Measurements from ENCODE around the gene AGBL4. TPM values are rescaled to one million over a fixed set of nuclear protein-coding genes. Genes with fewer than 3 reads are reported as not detected.
"Not testable (repeated sequence)": the region's sequence is repeated elsewhere in the genome, so short reads cannot be mapped to it uniquely, and the experiment has no call there.

Gene AGBL4
- total RNA-seq, 1 donor from 2014 or later: not detected

DNA sequence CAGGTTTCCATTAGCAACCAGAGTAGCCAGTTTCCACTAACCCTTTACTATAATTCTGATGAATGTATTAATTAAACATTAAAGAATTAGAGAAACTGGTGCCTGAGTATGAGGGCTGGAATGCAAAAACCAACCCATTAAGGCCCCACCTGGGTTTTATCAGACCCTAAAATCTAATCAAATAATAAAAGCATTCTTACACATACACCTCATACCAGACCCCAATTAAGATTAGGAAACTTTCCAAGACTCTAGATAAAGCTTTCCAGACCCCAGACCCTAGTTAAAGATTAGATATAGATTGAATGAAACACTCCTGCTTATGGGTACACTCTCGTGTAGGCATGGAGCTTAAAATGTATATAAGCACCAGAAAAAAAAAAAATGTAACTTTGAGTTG lies 665.7 kb downstream of the AGBL4 start:
- Mint-ChIP-seq H3K4me3 (no peak overlapping the region), H3K27me3 (ENCODE audit: insufficient read depth) (no peaks in the 10 kb centered on the region), H3K9me3 (no peaks in the 10 kb centered on the region), H3K27ac (no peak overlapping the region), H3K36me3 (ENCODE audit: low read depth) (no peaks in the 10 kb centered on the region), H3K4me1 (ENCODE audit: low read depth) (no peaks in the 10 kb centered on the region)
- no peak for DNase-seq (ENCODE audit: low spot score)
- intact Hi-C loops (cut with micrococcal nuclease): no loop called here

DNA sequence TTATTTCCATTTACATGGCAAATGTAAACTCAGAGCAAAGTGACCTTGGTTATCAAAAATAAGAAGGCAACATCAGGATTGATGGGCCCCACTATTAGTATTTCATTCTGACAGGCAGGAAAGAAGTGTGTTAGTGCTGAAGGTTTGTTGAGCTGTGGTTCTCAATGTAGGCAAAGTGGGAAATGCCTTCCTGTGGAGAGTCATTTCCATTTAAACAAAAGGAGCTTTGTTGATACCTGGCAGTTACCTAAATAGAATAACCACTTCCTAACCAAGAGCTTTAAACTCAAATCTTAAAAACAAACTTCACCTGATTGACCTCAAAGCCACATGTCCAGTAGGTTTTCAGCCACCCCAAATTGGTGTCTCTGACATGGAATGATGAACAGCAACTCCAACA lies 667.2 kb downstream of the AGBL4 start:
- Mint-ChIP-seq H3K9me3 (peaks cover 3% of the 10 kb centered on the region), H3K36me3 (ENCODE audit: low read depth) (no peaks in the 10 kb centered on the region), H3K4me1 (ENCODE audit: low read depth) (no peaks in the 10 kb centered on the region), H3K4me3 (no peak overlapping the region), H3K27ac (no peak overlapping the region), H3K27me3 (ENCODE audit: insufficient read depth) (no peaks in the 10 kb centered on the region)
- no peak for DNase-seq (ENCODE audit: low spot score)
- intact Hi-C loops (cut with micrococcal nuclease): no loop called here

DNA sequence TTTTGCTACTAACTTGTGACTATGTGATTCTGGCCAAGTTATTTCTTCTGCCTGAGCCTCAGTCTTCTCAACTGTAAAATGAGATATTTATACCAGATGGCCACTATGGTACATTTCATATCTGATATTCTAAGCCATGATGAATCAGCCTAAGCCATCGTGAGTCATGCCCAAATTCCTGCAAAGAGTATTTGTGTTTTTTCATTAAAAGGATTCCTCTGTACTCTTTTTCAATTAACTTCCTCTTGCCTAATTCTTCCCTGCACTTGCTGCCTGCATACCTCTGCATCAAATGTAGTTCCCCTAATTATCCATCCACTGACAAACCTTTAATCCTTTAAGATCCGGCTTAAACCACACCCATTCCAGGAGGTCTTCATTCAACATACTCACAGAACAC lies 672.0 kb downstream of the AGBL4 start:
- intact Hi-C loops (cut with micrococcal nuclease): no loop called here
- no peaks in the 10 kb centered on the region for H3K4me1 Mint-ChIP-seq (ENCODE audit: low read depth)

DNA sequence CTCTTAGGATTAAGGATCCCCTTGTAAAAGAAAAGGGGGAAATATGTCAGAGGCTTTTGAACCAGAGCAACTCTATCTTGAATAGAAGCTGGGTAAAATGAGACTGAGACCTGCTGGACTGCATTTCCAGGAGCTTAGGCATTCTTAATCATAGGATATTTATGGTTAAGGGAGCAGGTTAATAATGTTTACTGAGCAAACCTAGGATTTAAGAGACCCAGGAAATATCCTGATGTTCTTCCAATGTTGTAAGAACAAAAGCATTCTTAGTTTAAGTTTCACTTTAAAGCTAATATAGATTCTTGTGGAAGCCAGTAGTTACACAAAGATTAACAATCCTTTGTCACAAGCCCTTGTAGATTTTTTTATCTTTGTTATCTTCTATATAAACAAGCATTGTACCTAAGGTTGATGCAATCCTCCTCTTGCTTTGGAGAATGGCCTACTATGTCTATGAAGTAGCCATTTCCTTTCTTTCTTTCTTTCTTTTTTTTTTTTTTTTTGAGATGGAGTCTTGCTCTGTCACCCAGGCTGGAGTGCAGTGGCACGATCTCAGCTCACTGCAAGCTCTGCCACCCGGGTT lies 676.9 kb downstream of the AGBL4 start:
- Mint-ChIP-seq H3K36me3 (ENCODE audit: low read depth) (no peaks in the 10 kb centered on the region), H3K27me3 (ENCODE audit: insufficient read depth) (no peaks in the 10 kb centered on the region), H3K4me1 (ENCODE audit: low read depth) (no peaks in the 10 kb centered on the region), H3K9me3 (peaks cover 2% of the 10 kb centered on the region), H3K27ac (no peak overlapping the region), H3K4me3 (no peak overlapping the region)
- intact Hi-C loops (cut with micrococcal nuclease): no loop called here
- no peak for DNase-seq (ENCODE audit: low spot score)

More for the DNA sequence above, 672.0 kb downstream of the AGBL4 start:
- no peak for DNase-seq (ENCODE audit: low spot score)
- Mint-ChIP-seq H3K4me3 (no peak overlapping the region), H3K27ac (no peak overlapping the region), H3K36me3 (ENCODE audit: low read depth) (no peaks in the 10 kb centered on the region), H3K27me3 (ENCODE audit: insufficient read depth) (no peaks in the 10 kb centered on the region), H3K9me3 (peaks cover 3% of the 10 kb centered on the region)

DNA sequence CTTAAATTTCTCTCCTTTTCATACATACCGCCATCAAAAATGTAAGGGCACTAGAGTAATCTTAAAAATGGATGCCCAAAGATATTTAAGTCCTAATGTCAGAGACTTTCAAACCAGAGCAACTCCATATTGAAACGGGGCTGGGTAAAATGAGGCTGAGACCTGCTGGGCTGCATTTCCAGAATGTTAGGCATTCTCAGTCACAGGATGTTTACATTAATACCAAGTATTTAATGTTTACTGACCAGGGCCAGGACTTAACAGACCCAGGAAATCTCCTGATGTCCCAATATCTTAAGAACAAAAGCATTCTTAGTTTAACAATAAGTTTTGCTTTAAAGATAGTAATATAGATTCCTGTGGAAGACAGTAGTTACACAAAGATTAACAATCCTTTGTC lies 683.2 kb downstream of the AGBL4 start:
- Mint-ChIP-seq H3K9me3 (no peaks in the 10 kb centered on the region), H3K4me1 (ENCODE audit: low read depth) (no peaks in the 10 kb centered on the region), H3K27me3 (ENCODE audit: insufficient read depth) (no peaks in the 10 kb centered on the region), H3K36me3 (ENCODE audit: low read depth) (no peaks in the 10 kb centered on the region), H3K4me3 (no peak overlapping the region), H3K27ac (no peak overlapping the region)
- DNase-seq (ENCODE audit: low spot score): no peak
- intact Hi-C loops (cut with micrococcal nuclease): no loop called here

DNA sequence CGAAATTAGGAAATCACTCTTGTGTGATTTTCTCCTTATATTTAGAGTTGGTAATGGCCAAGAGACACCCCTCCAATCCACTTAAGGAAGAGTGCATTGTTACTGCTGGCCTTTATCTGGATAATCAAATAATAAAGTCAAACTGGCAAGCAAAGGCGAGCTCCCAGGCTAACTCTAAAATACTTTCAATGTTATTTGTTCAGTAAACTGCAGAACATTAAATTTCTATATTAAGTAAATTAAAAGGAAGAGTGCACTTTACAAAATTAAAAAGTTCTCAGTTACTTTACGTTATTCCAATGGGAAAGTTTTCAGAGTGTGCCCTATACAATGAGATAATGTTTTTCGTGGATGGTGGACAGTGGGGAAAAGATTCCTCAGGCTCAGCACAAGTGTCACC lies 684.7 kb downstream of the AGBL4 start:
- H3K4me3 Mint-ChIP-seq: no peak overlapping the region
- intact Hi-C loops (cut with micrococcal nuclease): no loop called here
- no peak for DNase-seq (ENCODE audit: low spot score)
- no peaks in the 10 kb centered on the region for H3K27me3 Mint-ChIP-seq (ENCODE audit: insufficient read depth)
- H3K9me3 Mint-ChIP-seq: no peaks in the 10 kb centered on the region
- H3K4me1 Mint-ChIP-seq (ENCODE audit: low read depth): no peaks in the 10 kb centered on the region
- H3K36me3 Mint-ChIP-seq (ENCODE audit: low read depth): no peaks in the 10 kb centered on the region
- no peak overlapping the region for H3K27ac Mint-ChIP-seq

DNA sequence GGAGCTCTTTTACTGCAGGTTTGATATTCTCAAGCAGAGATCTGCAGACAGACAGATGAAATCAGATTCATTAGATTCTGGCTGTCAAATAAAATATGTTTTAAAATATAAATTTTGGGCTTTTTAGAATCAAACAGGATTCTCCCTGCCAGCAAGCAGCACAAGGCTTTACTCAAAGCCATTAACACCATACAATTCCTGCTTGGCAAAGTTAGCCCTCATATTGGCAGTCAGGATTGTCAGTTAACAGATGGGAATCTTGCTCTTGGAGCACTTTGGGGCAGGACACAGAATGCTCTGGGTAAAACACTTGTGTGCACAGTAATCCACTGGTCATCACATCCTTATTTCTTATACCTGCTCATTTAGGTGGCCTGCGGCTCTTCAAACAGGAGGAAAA lies 686.5 kb downstream of the AGBL4 start:
- Mint-ChIP-seq H3K27me3 (ENCODE audit: insufficient read depth) (no peaks in the 10 kb centered on the region), H3K4me3 (no peak overlapping the region), H3K4me1 (ENCODE audit: low read depth) (no peaks in the 10 kb centered on the region), H3K27ac (no peak overlapping the region), H3K9me3 (no peaks in the 10 kb centered on the region), H3K36me3 (ENCODE audit: low read depth) (no peaks in the 10 kb centered on the region)
- intact Hi-C loops (cut with micrococcal nuclease): no loop called here
- DNase-seq (ENCODE audit: low spot score): no peak

DNA sequence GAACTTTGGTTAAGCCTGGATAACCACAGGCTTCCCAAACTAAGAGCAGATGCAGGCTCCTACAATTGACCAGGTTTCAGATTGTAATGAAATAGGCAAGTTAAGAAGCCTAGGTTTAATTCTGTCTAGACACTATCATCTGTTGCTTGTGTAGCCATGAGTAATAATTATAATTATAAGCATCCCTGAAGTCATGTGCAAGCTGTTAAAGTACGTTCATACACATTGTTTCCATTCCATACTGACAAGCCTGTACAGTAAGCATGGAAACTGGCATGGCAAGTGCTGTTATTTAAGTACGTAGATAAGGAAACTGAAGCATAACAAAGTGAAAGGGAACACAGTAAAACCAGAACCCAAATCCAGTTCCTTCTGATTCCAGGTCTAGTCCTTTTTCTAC lies 689.8 kb downstream of the AGBL4 start:
- intact Hi-C loops (cut with micrococcal nuclease): no loop called here
- no peaks in the 10 kb centered on the region for H3K36me3 Mint-ChIP-seq (ENCODE audit: low read depth)
- H3K4me1 Mint-ChIP-seq (ENCODE audit: low read depth): no peaks in the 10 kb centered on the region

DNA sequence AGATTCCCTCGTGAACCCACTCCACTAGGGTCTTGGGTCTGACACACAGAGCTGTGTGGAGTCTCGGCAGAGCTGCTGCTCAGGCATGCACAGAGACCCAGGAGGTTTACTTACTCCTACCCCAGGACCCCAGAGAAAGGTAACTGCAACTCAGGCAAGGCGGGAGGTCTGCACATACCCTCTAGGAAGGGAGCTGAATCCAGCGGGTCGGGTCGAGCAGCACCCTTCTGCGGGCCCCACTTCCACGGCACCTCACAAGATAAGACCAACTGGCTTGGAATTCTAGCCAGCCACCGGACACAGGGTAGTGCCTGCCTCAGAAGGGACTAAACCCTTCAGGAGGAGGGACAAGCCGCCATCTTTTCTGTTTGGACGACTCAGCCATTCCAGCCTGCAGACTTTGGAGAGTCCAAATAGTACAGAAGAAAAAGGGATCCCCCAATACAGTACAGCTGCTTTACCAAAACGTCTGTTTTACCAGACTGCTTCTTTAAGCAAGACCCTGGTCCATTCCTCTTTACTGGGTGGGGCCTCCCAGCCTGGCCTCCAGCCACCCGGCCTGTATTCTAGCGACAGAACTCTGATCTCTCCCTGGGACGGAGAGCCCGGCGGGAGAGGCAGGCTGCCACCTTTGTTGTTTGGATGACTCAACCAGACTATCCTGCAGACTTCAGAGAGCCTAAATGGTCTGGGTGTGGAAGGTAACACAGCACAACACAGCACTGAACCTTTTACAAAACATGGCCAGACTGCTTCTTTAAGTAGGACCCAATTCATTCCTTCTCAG lies 692.5 kb downstream of the AGBL4 start:
- no peaks in the 10 kb centered on the region for H3K27me3 Mint-ChIP-seq (ENCODE audit: insufficient read depth)
- H3K4me3 Mint-ChIP-seq: no peak overlapping the region
- H3K4me1 Mint-ChIP-seq (ENCODE audit: low read depth): no peaks in the 10 kb centered on the region
- H3K9me3 Mint-ChIP-seq: no peaks in the 10 kb centered on the region
- no peak overlapping the region for H3K27ac Mint-ChIP-seq
- DNase-seq (ENCODE audit: low spot score): no peak
- no peaks in the 10 kb centered on the region for H3K36me3 Mint-ChIP-seq (ENCODE audit: low read depth)
- intact Hi-C loops (cut with micrococcal nuclease): no loop called here

More for the DNA sequence above, 689.8 kb downstream of the AGBL4 start:
- no peaks in the 10 kb centered on the region for H3K27me3 Mint-ChIP-seq (ENCODE audit: insufficient read depth)
- H3K9me3 Mint-ChIP-seq: no peaks in the 10 kb centered on the region
- DNase-seq (ENCODE audit: low spot score): no peak
- H3K27ac Mint-ChIP-seq: no peak overlapping the region
- H3K4me3 Mint-ChIP-seq: no peak overlapping the region

DNA sequence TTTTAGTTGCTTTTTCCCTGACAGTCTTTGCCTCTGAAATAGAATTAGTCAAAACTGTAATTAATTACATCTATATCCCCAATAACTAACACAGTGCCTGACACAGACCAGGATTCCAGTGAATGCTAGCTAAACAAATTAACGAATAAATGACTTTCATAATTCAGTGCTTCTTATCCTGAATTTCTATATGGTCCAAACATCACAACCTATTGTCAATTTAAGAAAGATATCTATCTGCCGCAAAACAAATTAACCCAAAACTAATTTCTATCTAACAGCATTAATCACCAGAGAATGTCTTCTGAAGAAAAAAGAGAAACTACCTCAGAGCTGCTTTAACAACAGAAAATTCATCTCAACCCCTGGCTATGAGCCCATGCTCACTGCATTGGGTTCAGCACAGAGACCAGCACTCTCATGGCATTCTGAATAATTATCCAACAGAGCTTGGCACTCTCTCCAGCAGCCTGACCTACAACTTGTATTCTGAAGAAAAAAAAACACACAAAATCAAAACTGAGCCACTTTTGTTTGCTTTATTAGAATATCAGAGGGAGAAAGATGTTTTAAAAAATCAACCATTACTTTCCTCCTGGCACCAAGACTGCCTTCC lies 699.7 kb downstream of the AGBL4 start:
- no peak overlapping the region for H3K4me3 Mint-ChIP-seq
- no peaks in the 10 kb centered on the region for H3K36me3 Mint-ChIP-seq (ENCODE audit: low read depth)
- DNase-seq (ENCODE audit: low spot score): no peak
- H3K4me1 Mint-ChIP-seq (ENCODE audit: low read depth): no peaks in the 10 kb centered on the region
- H3K27ac Mint-ChIP-seq: no peak overlapping the region
- no peaks in the 10 kb centered on the region for H3K27me3 Mint-ChIP-seq (ENCODE audit: insufficient read depth)
- intact Hi-C loops (cut with micrococcal nuclease): no loop called here
- H3K9me3 Mint-ChIP-seq: peaks cover 4% of the 10 kb centered on the region

DNA sequence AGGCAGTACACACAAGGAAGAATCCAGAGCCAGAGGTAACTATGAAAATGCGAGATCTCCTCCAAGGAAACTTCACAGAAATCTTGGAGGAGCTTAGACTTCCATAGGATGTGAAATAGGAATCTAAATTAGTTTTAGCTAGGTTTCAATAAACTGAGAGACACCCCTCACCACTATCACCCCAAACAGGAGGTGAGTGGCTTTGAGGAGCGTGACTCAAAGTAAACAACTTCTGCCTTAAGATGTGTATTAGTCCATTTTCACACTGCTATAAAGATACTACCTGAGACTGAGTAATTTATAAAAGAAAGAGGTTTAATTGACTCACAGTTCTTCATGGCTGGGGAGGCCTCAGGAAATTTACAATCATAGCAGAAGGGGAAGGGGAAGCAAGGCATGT lies 703.3 kb downstream of the AGBL4 start:
- H3K36me3 Mint-ChIP-seq (ENCODE audit: low read depth); H3K9me3 Mint-ChIP-seq; DNase-seq (ENCODE audit: low spot score); H3K27ac Mint-ChIP-seq; H3K4me1 Mint-ChIP-seq (ENCODE audit: low read depth); H3K4me3 Mint-ChIP-seq; intact Hi-C loops (cut with micrococcal nuclease); H3K27me3 Mint-ChIP-seq (ENCODE audit: insufficient read depth): not testable (repeated sequence)

DNA sequence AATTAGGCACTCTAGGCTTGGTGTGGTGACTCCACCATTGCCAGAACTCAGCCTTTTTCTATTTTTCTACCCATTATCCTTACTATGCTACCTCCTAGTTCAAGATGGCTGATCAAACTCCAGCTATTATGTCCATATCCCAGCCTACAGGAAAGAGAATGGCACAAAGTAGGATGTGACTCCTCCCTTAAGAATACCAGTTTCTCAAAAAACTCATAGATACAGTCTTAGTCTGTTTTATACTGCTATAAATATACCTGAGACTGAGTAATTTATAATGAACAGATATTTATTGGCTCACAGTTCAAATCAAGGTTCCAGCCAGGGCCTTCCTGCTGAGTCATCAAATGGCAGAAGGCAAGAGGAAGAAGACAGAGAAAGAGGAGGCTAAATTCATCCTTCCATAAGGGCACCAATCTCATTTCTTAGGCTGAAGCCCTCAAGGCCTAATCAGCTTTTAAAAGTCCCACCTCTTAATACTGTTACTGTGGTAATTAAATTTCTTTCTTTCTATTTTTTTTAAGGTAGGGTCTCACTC lies 704.3 kb downstream of the AGBL4 start:
- no peak overlapping the region for H3K27ac Mint-ChIP-seq
- H3K4me3 Mint-ChIP-seq: no peak overlapping the region
- H3K4me1 Mint-ChIP-seq (ENCODE audit: low read depth): no peaks in the 10 kb centered on the region
- DNase-seq (ENCODE audit: low spot score): no peak
- H3K36me3 Mint-ChIP-seq (ENCODE audit: low read depth): no peaks in the 10 kb centered on the region
- H3K9me3 Mint-ChIP-seq: peaks cover 4% of the 10 kb centered on the region
- intact Hi-C loops (cut with micrococcal nuclease): no loop called here
- H3K27me3 Mint-ChIP-seq (ENCODE audit: insufficient read depth): no peaks in the 10 kb centered on the region

DNA sequence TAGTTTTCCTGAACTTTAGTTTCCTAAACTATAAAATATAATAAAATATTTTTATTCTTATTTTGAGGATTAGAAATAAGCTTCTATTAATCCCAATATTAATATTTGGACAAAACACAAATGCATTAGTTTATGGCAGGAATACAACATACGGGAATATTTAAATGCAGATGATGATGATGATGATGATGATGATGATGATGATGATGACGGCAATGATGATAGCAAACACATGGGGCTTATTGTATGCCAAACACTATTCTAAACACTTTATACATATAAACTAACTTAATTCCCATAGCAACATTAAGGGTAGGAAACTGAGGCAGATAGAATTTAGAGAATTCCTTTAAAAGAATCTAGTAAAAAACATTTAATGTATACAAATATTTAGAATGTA lies 705.5 kb downstream of the AGBL4 start:
- DNase-seq (ENCODE audit: low spot score): no peak
- Mint-ChIP-seq H3K4me1 (ENCODE audit: low read depth) (no peaks in the 10 kb centered on the region), H3K27ac (no peak overlapping the region), H3K27me3 (ENCODE audit: insufficient read depth) (no peaks in the 10 kb centered on the region), H3K9me3 (no peaks in the 10 kb centered on the region), H3K36me3 (ENCODE audit: low read depth) (no peaks in the 10 kb centered on the region), H3K4me3 (no peak overlapping the region)
- intact Hi-C loops (cut with micrococcal nuclease): no loop called here

Measured in activated T-helper 1 cell treated with anti-CD3 and anti-CD28 coated beads, Interleukin-12 subunit alpha, Interleukin-12 subunit beta, Interleukin-2, Interleukin-4 antibody, amounts not matched to agents 30 ng/mL and 10 ng/mL and 1 ng/mL, durations not matched to agents 14 hours and 24 hours and 36 hours (primary cell).